NCI-H446 treated with DMSO at 0.1 percent for 48 hours (cell line): Measurements from ENCODE around the gene RHBDL1.

Source experiments
- DNase-seq: peaks from one replicate; lab custom pipeline; 2025; lab: John Stamatoyannopoulos, UW

Gene RHBDL1

GRCh38 chr16:657487-657886 is 18.0 kb upstream of the RHBDL1 start:
- DNase-seq: no peak

DNA sequence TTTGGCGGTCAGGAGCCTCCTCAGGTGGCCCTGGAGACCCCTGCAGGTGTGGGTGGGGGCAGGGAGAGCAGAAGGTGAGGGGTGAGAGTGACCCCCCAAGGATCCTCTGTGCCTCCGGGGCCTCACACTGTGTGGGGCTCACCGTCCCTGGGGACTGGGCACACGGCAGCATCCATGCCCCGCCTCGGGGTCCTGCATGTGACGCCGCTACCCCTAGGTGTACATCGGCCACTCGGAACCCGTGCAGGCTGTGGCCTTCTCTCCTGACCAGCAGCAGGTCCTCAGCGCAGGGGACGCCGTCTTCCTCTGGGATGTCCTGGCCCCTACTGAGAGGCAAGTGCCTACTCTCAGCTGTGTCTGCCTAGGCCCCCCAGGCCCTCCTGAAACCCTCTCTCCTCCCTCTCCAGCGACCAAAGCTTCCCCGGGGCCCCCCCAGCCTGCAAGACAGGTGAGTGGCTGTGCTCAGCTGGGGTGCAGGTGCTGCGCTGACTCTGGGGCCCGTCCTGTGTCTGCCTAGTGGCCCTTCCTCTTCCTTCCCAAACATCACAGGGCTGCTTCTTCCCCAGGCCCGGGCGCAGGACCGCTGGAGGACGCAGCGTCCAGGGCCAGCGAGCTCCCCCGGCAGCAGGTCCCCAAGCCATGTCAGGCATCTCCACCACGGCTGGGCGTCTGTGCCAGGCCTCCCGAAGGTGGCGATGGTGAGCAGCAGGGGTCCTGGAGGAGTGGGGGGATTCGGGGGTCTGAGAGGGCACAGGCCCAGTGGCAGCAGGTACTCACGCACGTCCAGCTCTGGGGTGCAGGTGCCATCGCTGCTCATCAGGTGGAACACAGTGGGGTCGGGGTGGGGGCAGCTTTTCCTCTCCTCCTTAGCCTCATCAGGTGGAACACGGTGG is 16.5 kb upstream of the RHBDL1 start:
- DNase-seq: no peak

GRCh38 chr16:659618-660017 is 15.9 kb upstream of the RHBDL1 start:
- no peak for DNase-seq

DNA sequence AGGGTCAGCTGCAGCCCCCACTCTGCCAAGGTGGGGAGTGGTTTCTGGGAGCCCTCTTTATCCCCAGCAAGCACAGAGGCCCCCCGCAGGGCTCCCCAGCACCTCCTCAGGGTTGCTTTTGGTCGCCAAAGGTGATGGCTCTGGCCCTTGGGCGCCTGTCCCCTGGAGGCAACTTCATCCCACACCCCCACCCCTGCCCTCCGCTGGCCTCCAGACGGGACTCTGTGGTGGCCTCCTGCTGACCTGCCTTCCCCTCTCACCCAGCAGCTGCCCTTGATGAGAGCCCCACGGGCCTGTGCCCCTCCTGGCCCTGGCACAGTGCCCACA is 15.4 kb upstream of the RHBDL1 start:
- no peak for DNase-seq

DNA sequence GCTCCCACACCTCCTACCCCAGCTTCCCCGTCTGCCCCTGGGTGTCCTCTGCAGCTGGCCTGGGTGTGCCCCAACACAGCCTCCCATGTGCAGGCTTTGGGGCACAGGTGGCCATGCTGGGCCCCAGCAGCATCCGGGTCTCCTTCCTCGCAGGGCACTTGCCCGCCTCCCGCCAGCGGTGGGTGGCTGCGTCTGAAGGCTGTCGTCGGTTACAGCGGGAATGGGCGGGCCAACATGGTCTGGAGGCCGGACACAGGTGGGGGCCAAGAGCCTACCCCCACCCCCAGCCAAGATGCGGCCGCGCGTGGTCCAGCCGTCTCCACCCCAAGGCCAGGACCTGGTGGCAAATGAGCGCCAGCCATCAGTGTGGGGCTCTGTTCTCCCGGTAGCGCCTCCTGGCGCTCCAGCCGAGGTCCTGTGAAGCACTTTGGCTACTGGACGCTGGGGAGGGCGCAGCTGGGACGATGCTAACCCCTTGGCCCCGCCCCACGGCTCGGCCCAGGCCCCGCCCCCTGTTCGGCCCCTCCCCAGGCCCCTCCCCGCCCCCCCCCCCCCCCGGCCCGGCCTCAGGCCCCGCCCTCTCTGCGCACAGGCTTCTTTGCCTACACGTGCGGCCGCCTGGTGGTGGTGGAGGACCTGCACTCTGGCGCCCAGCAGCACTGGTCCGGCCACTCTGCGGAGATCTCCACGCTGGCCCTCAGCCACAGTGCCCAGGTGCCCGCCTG is 14.8 kb upstream of the RHBDL1 start:
- no peak for DNase-seq

GRCh38 chr16:661184-661821 is 14.2 kb upstream of the RHBDL1 start:
- DNase-seq: no peak

DNA sequence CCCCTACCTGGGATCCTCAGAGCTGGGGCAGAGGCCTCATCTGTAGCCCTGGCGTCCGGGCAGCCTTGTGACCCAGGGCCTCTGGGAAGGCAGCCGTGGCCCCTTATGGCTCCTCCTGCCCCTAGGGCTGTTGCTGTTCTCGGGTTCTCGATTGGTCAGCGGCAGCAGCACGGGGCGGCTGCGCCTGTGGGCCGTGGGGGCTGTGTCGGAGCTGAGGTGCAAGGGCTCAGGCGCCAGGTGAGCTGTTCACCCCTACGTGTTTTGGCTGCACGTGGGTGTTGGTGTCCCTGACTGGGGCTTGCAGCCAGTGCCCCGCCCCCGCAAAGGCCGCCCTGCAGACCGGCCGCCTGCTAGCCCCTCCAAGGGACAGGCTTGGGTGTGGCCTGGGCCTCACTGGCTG is 13.4 kb upstream of the RHBDL1 start:
- no peak for DNase-seq

DNA sequence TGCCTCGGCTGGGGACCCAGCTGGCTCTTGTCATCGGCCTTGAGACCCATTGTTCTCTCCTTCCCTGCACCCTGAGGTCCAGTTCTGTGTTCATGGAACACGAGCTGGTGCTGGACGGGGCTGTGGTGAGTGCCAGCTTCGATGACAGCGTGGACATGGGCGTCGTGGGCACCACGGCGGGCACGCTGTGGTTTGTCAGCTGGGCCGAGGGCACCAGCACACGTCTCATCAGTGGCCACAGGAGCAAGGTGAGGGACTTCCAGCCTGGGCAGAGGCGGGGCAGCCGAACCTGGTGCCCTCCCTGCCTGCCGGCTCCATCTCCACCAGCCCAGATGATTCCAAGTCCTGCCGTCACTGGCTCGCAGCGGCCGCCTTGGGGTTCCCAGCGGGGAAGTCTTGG is 12.9 kb upstream of the RHBDL1 start:
- DNase-seq: no peak

DNA sequence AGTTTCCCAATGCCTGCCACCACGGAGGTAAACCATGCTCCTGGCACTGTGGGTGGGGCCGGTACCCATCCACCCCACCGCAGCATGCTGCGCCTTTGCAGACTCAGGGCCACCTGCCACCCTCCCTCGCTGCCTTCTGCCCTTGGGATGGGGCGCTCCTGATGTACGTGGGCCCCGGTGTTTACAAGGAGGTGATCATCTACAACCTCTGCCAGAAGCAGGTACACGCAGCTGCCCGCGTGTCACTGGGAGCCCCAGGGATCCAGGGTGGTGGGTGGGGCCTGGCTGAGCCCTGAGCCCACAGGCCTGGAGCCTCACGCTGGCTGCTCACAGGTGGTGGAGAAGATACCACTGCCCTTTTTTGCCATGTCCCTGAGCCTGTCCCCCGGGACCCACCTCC is 8.9 kb upstream of the RHBDL1 start:
- DNase-seq: no peak

GRCh38 chr16:667113-667779 is 8.2 kb upstream of the RHBDL1 start:
- no peak for DNase-seq

DNA sequence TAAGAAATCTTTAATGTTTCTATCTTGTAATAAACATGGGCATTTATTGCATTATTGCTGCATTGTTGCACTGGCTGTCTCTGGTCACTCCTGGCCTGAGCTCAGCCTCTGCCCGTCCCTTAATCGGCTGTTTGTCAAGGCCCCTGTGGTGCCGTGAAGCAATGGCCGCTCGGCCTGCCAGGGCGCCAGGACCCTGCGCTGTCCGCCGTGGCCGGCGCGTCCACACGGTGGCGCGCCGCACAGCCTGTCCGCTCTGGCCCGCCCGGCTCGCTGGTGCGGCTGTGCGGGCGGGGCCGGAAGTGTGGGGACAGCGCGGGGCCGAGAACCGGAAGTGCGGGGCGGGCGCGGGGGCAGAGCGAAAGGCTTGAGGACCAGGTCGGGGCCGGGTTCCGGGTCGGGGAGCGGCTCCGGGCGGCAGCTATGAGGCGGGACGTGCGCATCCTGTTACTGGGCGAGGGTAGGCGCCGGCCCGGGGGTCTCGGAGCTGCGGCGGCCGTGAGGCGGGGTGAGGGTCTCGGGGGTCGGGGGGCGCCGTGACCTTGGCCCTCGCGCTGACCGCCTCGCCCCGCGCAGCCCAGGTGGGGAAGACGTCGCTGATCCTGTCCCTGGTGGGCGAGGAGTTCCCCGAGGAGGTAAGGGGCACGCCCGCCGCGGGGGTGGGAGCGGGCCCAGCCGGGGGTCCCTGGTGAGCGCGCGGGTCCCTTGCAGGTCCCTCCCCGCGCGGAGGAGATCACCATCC is 7.5 kb upstream of the RHBDL1 start, which contains the start of gene RHOT2:
Gene RHOT2 (plus strand): TSS at position 353 of the 739 bp plus-strand sequence. CDS start 68 bp downstream, at position 421.
- peak; percentile 69 for DNase-seq

DNA sequence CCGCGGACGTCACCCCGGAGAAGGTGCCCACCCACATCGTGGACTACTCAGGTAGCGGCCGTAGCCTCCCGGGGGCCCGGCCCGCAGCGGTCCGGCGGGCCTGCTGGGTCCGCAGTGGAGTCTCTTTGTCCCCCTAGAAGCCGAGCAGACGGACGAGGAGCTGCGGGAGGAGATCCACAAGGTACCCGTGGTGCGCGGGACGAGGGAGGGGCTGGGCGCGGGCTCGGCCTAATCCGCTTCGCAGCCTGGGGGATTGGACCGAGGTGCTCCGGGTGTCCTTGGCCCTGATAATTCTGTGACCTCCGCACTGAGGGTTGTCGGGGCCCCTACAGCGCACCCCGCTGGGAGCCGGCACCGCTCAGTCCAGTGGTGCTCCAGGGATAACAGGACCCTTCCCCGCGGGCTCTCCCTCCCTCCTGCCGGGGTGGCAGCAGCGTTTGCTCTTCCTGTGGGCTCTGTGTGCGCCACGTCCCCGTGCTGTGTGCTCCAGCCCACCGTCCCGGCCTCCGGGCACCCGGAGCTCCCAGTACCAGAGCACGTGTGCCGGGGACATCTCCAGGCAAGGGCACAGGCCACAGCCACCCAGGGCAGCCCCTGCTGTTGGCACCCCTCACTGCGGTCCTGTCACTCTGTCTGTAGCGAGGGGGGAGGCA is 6.8 kb upstream of the RHBDL1 start:
- DNase-seq: no peak

DNA sequence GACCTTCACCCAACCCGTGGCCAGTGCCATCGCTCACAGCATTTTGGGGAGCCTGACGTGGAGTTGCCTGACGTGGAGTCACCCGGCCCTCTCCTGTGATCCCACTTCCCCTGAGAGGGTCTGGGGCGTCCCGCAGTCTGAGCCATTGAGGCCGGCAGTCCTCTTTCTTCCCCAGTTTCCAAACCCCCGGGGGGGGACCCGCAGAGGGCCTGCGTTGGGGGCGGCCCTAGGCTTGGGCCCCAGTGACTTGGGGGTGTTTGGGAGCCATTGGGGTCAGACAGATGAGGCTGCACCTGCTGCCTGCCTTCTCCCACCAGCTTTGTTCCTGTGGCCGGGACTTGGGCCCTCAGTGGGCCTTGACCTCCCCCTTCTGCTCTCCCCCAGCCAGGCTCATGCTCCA is 5.8 kb upstream of the RHBDL1 start:
- no peak for DNase-seq

GRCh38 chr16:670485-671352 is 4.8 kb upstream of the RHBDL1 start:
- no peak for DNase-seq

GRCh38 chr16:671353-672131 is 3.9 kb upstream of the RHBDL1 start:
- no peak for DNase-seq

- DNase-seq: no peak
Measured at GRCh38 chr16:672371-672770, 3.1 kb upstream of the RHBDL1 start.

GRCh38 chr16:672851-673250 is 2.6 kb upstream of the RHBDL1 start:
- DNase-seq: no peak

- no peak for DNase-seq
Measured at GRCh38 chr16:673399-673991, 2.0 kb upstream of the RHBDL1 start.
